Left ventricle myocardium inferior (tissue), 1 donor: Measurements from ENCODE around the gene EHD4. TPM values are rescaled to one million over a fixed set of nuclear protein-coding genes. Genes with fewer than 3 reads are reported as not detected.

ENCODE experiments used
- DNase-seq: peaks from one replicate; pipeline ENCODE4 v3.0.0-alpha.2; 2020
- H3K27ac ChIP-seq: fragments of 200-600 bp; replicated peaks from 2 replicates; pipeline ENCODE4 v1.8.0; 2021
- H3K27me3 ChIP-seq: fragments of 200-600 bp; 2 replicates; pipeline ENCODE4 v1.8.0; 2021; ENCODE audit warnings: low read depth
- H3K36me3 ChIP-seq: fragments of 200-600 bp; 2 replicates; pipeline ENCODE4 v1.8.0; 2021
- H3K4me1 ChIP-seq: fragments of 200-600 bp; 2 replicates; pipeline ENCODE4 v1.8.0; 2021
- H3K4me3 ChIP-seq: fragments of 200-600 bp; 2 replicates; pipeline ENCODE4 v1.8.0; 2021; ENCODE audit warnings: mild to moderate bottlenecking, moderate library complexity
- H3K9me3 ChIP-seq: fragments of 200-600 bp; replicated peaks from 2 replicates; pipeline ENCODE4 v1.8.0; 2021
- intact Hi-C: fragments of 100-400 bp; cut with micrococcal nuclease; formaldehyde crosslinking; loops from one replicate; pipeline ENCODE4 v1.11.0; 2022
- total RNA-seq: library from RNA; stranded (reverse); fragmentation: NEBNext Ultra II Directional; extraction: Animal tissue kit (Norgen Biotek cat#: 25700); gene quantifications from one replicate; pipeline ENCODE4 v1.2.1, GENCODE V29; 2021
- TF ChIP-seq, protein P1 (sequence below): fragments of 200-600 bp; IDR thresholded peaks from 2 replicates; pipeline ENCODE4 v1.8.0; 2021; ENCODE audit warnings: antibody characterized with exemption, mild to moderate bottlenecking, borderline replicate concordance
- donor health status: DM: no; HTN: yes; CAD: no; lungs with severe emphysema.

EHD4 gene
- total RNA-seq, 1 donor from 2014 or later: 46.4 TPM

GRCh38 chr15:41873711-41874110 is 98.6 kb downstream of the EHD4 start:
- no peak overlapping the region for H3K4me3 ChIP-seq
- peaks cover 20% of the 10 kb centered on the region for H3K4me1 ChIP-seq
- TF ChIP-seq, protein P1, sequence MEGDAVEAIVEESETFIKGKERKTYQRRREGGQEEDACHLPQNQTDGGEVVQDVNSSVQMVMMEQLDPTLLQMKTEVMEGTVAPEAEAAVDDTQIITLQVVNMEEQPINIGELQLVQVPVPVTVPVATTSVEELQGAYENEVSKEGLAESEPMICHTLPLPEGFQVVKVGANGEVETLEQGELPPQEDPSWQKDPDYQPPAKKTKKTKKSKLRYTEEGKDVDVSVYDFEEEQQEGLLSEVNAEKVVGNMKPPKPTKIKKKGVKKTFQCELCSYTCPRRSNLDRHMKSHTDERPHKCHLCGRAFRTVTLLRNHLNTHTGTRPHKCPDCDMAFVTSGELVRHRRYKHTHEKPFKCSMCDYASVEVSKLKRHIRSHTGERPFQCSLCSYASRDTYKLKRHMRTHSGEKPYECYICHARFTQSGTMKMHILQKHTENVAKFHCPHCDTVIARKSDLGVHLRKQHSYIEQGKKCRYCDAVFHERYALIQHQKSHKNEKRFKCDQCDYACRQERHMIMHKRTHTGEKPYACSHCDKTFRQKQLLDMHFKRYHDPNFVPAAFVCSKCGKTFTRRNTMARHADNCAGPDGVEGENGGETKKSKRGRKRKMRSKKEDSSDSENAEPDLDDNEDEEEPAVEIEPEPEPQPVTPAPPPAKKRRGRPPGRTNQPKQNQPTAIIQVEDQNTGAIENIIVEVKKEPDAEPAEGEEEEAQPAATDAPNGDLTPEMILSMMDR: no peak
- H3K36me3 ChIP-seq: no peaks in the 10 kb centered on the region
- no peaks in the 10 kb centered on the region for H3K27me3 ChIP-seq
- no peaks in the 10 kb centered on the region for H3K9me3 ChIP-seq
- intact Hi-C loops: no loop called here
- DNase-seq: no peak
- H3K27ac ChIP-seq: no peak overlapping the region

- H3K4me1 ChIP-seq: peaks cover 10% of the 10 kb centered on the region
- TF ChIP-seq, protein P1: no peak
- H3K27ac ChIP-seq: no peak overlapping the region
- no peaks in the 10 kb centered on the region for H3K9me3 ChIP-seq
- no peak for DNase-seq
- intact Hi-C loops: no loop called here
- no peaks in the 10 kb centered on the region for H3K36me3 ChIP-seq
- H3K4me3 ChIP-seq: no peak overlapping the region
- no peaks in the 10 kb centered on the region for H3K27me3 ChIP-seq
Measured at GRCh38 chr15:41872166-41872747, 100.1 kb downstream of the EHD4 start.

GRCh38 chr15:41871175-41871905 is 101.0 kb downstream of the EHD4 start:
- DNase-seq: no peak
- Histone ChIP-seq H3K27me3 (no peaks in the 10 kb centered on the region), H3K36me3 (no peaks in the 10 kb centered on the region), H3K4me3 (no peak overlapping the region), H3K9me3 (no peaks in the 10 kb centered on the region), H3K4me1 (peaks cover 10% of the 10 kb centered on the region), H3K27ac (peak overlapping the region; percentile 36)
- TF ChIP-seq, protein P1: no peak
- intact Hi-C loops: no loop called here

- Histone ChIP-seq H3K27me3 (no peaks in the 10 kb centered on the region), H3K27ac (peak overlapping the region; percentile 36), H3K4me1 (peaks cover 10% of the 10 kb centered on the region), H3K36me3 (no peaks in the 10 kb centered on the region), H3K4me3 (no peak overlapping the region), H3K9me3 (no peaks in the 10 kb centered on the region)
- TF ChIP-seq, protein P1: no peak
- DNase-seq: no peak
- intact Hi-C loops: no loop called here
Measured at GRCh38 chr15:41870689-41871081, 101.7 kb downstream of the EHD4 start.

- peaks cover 10% of the 10 kb centered on the region for H3K4me1 ChIP-seq
- TF ChIP-seq, protein P1: no peak
- H3K36me3 ChIP-seq: no peaks in the 10 kb centered on the region
- H3K4me3 ChIP-seq: no peak overlapping the region
- no peaks in the 10 kb centered on the region for H3K9me3 ChIP-seq
- peak overlapping the region; percentile 36 for H3K27ac ChIP-seq
- DNase-seq: no peak
- H3K27me3 ChIP-seq: no peaks in the 10 kb centered on the region
- intact Hi-C loops: no loop called here
Measured at GRCh38 chr15:41869770-41870688, 102.3 kb downstream of the EHD4 start.
